ENCODE results near the gene F7.

GRCh38 chr13:113083022-113083373 lies 22.6 kb upstream of the F7 start:
- TF ChIP-seq POLR2AphosphoS5 (IDR thresholded peaks at IDR 0.05; ENCODE audit: low read depth, low read length) (no peak), POLR2A (IDR thresholded peaks at IDR 0.05; ENCODE audit: low read depth, low read length) (no peak), TAF1 (IDR thresholded peaks at IDR 0.05; ENCODE audit: borderline replicate concordance, low read depth, low read length) (no peak)
